Stomach (tissue), 4 donors: ENCODE results near the gene KSR2.

ENCODE experiments used
- EP300 ChIP-seq: sonication (generic); formaldehyde crosslinking; IDR thresholded peaks from one replicate; pipeline ENCODE4 v1.6.1; 2017; ENCODE audit warnings: antibody characterized with exemption
- POLR2A ChIP-seq, 4 donors: fragments of 450-650 bp; IDR thresholded peaks; one replicate each; pipeline ENCODE4 v1.6.1; 2016; ENCODE audit warnings: antibody characterized with exemption in 4 of 4, control low read depth in 2 of 4, mild to moderate bottlenecking in 1 of 4, moderate library complexity in 1 of 4
- POLR2AphosphoS5 ChIP-seq, 3 donors: sonication (generic); formaldehyde crosslinking; IDR thresholded peaks; one replicate each; pipeline ENCODE4 v1.6.1; 2016; ENCODE audit warnings: antibody characterized with exemption in 3 of 3
- TF ChIP-seq, protein P1 (sequence below), 7 experiments: fragments of 450-650 bp in 4 of 7; fragments of 200-600 bp in 3 of 7; sonication (generic) in 3 of 7; IDR thresholded peaks; one replicate each; pipeline ENCODE4 v1.5.1; 2016 to 2019; ENCODE audit warnings: antibody characterized with exemption in 7 of 7, control low read depth in 2 of 7, mild to moderate bottlenecking in 1 of 7

DNA sequence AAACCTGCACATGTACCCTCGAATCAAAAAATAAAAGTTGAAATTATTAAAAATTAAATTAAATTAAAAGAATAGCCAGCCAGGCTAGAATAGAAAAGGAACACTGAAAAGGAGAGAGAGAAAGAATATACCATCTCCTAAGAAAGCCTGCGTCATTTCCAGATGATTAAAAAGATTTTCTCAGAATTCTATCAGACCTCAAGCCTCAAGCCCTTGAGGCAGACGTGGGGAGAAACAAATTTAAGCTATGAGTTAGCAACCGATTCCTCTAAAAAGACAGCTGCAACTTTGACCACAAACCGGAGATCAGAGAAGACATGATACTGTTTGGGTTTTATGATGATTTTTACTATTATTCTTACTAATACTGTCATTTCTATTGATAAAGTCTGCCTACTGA lies 138.3 kb downstream of the KSR2 start:
- no peak for TF ChIP-seq POLR2A (IDR thresholded peaks at IDR 0.05)
- TF ChIP-seq, protein P1, sequence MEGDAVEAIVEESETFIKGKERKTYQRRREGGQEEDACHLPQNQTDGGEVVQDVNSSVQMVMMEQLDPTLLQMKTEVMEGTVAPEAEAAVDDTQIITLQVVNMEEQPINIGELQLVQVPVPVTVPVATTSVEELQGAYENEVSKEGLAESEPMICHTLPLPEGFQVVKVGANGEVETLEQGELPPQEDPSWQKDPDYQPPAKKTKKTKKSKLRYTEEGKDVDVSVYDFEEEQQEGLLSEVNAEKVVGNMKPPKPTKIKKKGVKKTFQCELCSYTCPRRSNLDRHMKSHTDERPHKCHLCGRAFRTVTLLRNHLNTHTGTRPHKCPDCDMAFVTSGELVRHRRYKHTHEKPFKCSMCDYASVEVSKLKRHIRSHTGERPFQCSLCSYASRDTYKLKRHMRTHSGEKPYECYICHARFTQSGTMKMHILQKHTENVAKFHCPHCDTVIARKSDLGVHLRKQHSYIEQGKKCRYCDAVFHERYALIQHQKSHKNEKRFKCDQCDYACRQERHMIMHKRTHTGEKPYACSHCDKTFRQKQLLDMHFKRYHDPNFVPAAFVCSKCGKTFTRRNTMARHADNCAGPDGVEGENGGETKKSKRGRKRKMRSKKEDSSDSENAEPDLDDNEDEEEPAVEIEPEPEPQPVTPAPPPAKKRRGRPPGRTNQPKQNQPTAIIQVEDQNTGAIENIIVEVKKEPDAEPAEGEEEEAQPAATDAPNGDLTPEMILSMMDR (IDR thresholded peaks at IDR 0.05), result no peak
- no peak for TF ChIP-seq POLR2AphosphoS5 (IDR thresholded peaks at IDR 0.05)
- no peak for TF ChIP-seq EP300
